Mesodermal cell (in vitro differentiated cells): ENCODE data around the gene ZDHHC21.
A peak's percentile ranks its signal among the peaks of the same experiment; 100 is the strongest.

Experiments used
- H3K27ac ChIP-seq: 2 replicates; pipeline ENCODE4 v1.7.0; 2013; ENCODE audit warnings: mild to moderate bottlenecking, low read depth, low read length, moderate library complexity; ENCODE audit not compliant: severe bottlenecking
- H3K36me3 ChIP-seq: 2 replicates; pipeline ENCODE4 v1.7.1; 2013; ENCODE audit warnings: mild to moderate bottlenecking, low read length, moderate library complexity; ENCODE audit not compliant: control insufficient read depth, insufficient read depth
- H3K4me1 ChIP-seq: one replicate; pipeline ENCODE4 v1.7.1; 2013; ENCODE audit warnings: mild to moderate bottlenecking, low read length; ENCODE audit not compliant: insufficient read depth, control insufficient read depth, poor library complexity, severe bottlenecking
- H3K4me3 ChIP-seq: 2 replicates; pipeline ENCODE4 v1.7.0; 2013; ENCODE audit warnings: low read length, control low read depth, mild to moderate bottlenecking; ENCODE audit not compliant: insufficient read depth, poor library complexity, severe bottlenecking; ENCODE audit errors: extremely low read depth
- H3K9me3 ChIP-seq: 2 replicates; pipeline ENCODE4 v1.7.1; 2013; ENCODE audit warnings: mild to moderate bottlenecking, low read length, moderate library complexity; ENCODE audit not compliant: control insufficient read depth
- WGBS, 2 experiments: methylation state at CpG; one replicate each; pipeline ENCODE4 v1.1.5; 2013; ENCODE audit warnings: missing lambda C conversion rate in 2 of 2; ENCODE audit not compliant: insufficient coverage in 2 of 2; 5-methylcytosine and 5-hydroxymethylcytosine counted together

Gene ZDHHC21

GRCh38 chr9:14713187-14713767 is 20.0 kb upstream of the ZDHHC21 start:
- 100% methylated on average over 1 of the region's 3 CpGs; no CpG with 5 or more reads in 1 of the 2 experiments for WGBS, 2 experiments
- no peaks in the 10 kb centered on the region for H3K36me3 ChIP-seq

GRCh38 chr9:14710804-14711203 is 17.6 kb upstream of the ZDHHC21 start:
- no peak overlapping the region for H3K27ac ChIP-seq
- no peak overlapping the region for H3K4me3 ChIP-seq
- no peaks in the 10 kb centered on the region for H3K4me1 ChIP-seq
- no peaks in the 10 kb centered on the region for H3K9me3 ChIP-seq
- H3K36me3 ChIP-seq: no peaks in the 10 kb centered on the region

More at GRCh38 chr9:14713187-14713767, 20.0 kb upstream of the ZDHHC21 start:
- no peak overlapping the region for H3K4me3 ChIP-seq
- no peak overlapping the region for H3K27ac ChIP-seq
- H3K4me1 ChIP-seq: no peaks in the 10 kb centered on the region
- no peaks in the 10 kb centered on the region for H3K9me3 ChIP-seq

GRCh38 chr9:14706530-14707140 is 13.4 kb upstream of the ZDHHC21 start:
- no peaks in the 10 kb centered on the region for H3K4me1 ChIP-seq
- no peaks in the 10 kb centered on the region for H3K36me3 ChIP-seq
- no peaks in the 10 kb centered on the region for H3K9me3 ChIP-seq
- 100% methylated on average over 3 of the region's 5 CpGs; no CpG with 5 or more reads in 1 of the 2 experiments for WGBS, 2 experiments
- H3K27ac ChIP-seq: no peak overlapping the region
- no peak overlapping the region for H3K4me3 ChIP-seq

GRCh38 chr9:14705079-14705478 is 11.8 kb upstream of the ZDHHC21 start:
- H3K27ac ChIP-seq: no peak overlapping the region

GRCh38 chr9:14704281-14704680 is 11.0 kb upstream of the ZDHHC21 start:
- 80 to 89% methylated on average over 1 to 3 of the region's 3 CpGs for WGBS, 2 experiments
- Histone ChIP-seq H3K27ac (no peak overlapping the region), H3K9me3 (no peaks in the 10 kb centered on the region), H3K4me1 (no peaks in the 10 kb centered on the region), H3K4me3 (no peak overlapping the region), H3K36me3 (no peaks in the 10 kb centered on the region)

More at GRCh38 chr9:14705079-14705478, 11.8 kb upstream of the ZDHHC21 start:
- no peaks in the 10 kb centered on the region for H3K4me1 ChIP-seq
- no peak overlapping the region for H3K4me3 ChIP-seq
- no peaks in the 10 kb centered on the region for H3K9me3 ChIP-seq
- H3K36me3 ChIP-seq: no peaks in the 10 kb centered on the region

- 83 to 88% methylated on average over 1 of the region's 4 CpGs for WGBS, 2 experiments
- Histone ChIP-seq H3K4me1 (no peaks in the 10 kb centered on the region), H3K36me3 (no peaks in the 10 kb centered on the region), H3K27ac (no peak overlapping the region), H3K4me3 (no peak overlapping the region), H3K9me3 (no peaks in the 10 kb centered on the region)
These were observed 9.0 kb upstream of the ZDHHC21 start for GRCh38 chr9:14702200-14702720.

DNA sequence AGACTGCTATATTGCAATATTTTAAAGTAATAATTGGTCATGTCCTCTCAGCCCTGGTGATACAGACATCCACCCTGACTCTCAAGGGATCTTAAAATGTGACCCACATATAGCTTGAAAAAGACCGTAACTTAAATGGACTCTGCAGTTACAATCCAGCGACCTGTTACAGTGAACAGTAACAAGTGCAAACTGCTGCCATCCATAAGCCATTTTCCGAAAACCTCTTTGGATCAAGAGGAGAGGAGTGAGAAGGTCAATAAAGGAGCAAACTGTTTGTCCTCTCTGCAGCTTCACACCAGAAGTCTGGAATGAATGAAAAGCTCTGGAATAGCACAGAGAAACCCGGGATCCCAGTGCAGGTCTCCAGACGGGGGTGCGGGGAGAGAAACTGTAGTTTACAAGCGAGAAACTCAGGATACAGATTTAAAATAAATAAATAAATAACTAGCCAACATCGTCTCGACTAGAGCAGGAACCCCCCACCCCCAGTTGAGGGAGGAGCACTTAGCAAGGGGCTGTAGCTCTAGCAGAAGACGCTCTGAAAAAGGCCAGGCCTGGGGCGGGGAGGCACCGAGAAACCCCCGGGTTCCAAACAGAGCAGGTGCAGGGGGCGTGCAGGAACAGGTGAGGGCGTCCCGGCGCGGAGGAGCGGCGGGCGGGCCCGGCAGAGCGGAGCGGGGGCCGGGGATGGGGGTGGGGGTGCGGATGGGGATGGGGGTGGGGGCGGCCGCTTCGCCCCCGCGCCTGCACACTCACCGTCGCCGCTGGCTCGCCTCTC is 572 bp downstream of the ZDHHC21 start:
- 12 to 33% methylated on average over 3 to 6 of the region's 35 CpGs for WGBS, 2 experiments
- Histone ChIP-seq H3K36me3 (peaks cover 18% of the 10 kb centered on the region), H3K4me1 (no peaks in the 10 kb centered on the region), H3K27ac (no peak overlapping the region), H3K4me3 (peak overlapping the region; percentile 63), H3K9me3 (no peaks in the 10 kb centered on the region)

DNA sequence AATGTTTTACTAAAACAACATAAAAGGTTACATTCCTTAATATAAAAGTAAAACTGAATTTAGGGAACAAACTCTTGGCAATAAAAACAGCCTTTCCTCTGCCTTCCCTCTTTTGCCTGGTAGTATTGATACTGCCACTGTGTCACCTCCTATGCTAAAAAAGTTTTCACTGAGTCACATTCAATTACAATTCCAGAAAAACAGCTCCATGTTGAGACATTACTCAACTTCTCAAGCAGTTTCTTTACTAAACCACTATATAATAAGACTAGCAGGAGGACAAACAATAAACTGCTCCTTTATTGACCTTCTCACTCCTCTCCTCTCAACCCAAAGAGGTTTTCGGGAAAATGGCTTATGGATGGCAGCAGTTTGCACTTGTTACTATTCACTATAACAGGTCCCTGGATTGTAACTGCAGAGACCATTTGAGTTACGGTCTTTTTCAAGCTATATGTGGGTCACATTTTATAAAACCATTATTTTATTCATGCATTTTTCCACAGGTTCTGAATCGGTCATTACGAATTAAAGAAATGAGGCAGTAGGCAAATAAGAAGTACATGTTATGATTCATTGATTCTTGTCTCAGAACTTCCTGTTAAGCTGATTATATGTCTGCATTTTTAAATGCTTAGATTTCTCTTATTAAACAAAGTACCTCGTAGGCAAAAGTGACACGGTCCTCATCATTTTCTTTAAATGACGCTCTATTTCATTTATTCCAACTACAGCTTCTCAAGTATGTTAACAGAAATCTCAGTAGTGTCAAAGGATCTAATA is 2.1 kb downstream of the ZDHHC21 start:
- no peaks in the 10 kb centered on the region for H3K4me1 ChIP-seq
- no peak overlapping the region for H3K4me3 ChIP-seq
- no peak overlapping the region for H3K27ac ChIP-seq
- WGBS, 2 experiments: 100% methylated on average over 2 of the region's 7 CpGs; no CpG with 5 or more reads in 1 of the 2 experiments
- H3K9me3 ChIP-seq: no peaks in the 10 kb centered on the region
- peaks cover 27% of the 10 kb centered on the region for H3K36me3 ChIP-seq

- peaks cover 27% of the 10 kb centered on the region for H3K36me3 ChIP-seq
- H3K9me3 ChIP-seq: no peaks in the 10 kb centered on the region
- 98% methylated on average over 9 of the region's 12 CpGs for WGBS, 2 experiments
- H3K4me3 ChIP-seq: no peak overlapping the region
- no peaks in the 10 kb centered on the region for H3K4me1 ChIP-seq
- no peak overlapping the region for H3K27ac ChIP-seq
These were observed 6.1 kb downstream of the ZDHHC21 start for GRCh38 chr9:14687042-14687719.

DNA sequence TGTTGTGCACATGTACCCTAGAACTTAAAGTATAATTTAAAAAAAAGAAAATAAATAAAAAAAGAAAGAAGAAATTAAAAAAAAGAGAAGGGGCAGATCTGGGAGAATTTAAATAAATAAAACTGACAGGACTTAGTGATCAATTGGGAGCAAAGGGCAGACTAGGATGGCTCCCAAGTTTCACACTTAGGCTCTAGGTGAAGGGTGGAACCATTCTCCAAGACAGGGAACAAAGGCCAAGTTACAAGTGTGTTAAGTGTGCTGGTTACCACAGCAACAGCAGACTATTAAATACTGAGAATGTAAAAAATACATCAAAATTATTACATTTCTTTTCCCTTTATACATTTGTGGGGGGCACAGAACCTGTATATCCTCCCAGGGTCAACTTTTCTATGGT is 7.1 kb downstream of the ZDHHC21 start:
- H3K9me3 ChIP-seq: no peaks in the 10 kb centered on the region
- H3K4me3 ChIP-seq: no peak overlapping the region
- peaks cover 31% of the 10 kb centered on the region for H3K36me3 ChIP-seq
- no peaks in the 10 kb centered on the region for H3K4me1 ChIP-seq
- no peak overlapping the region for H3K27ac ChIP-seq
